GM06990 (cell line): ENCODE measurements around the gene NKX3-2.
A peak's percentile ranks its signal among the peaks of the same experiment; 100 is the strongest.

Experiments
- DNase-seq: peaks from one replicate; pipeline ENCODE4 v3.0.0-alpha.2; 2011; ENCODE audit not compliant: insufficient read length; ENCODE audit errors: extremely low read depth
- H3K27me3 ChIP-seq: replicated peaks from 2 replicates; pipeline ENCODE4 v1.6.0; 2011; ENCODE audit warnings: low read length; ENCODE audit not compliant: control insufficient read depth, insufficient read depth
- H3K36me3 ChIP-seq: 2 replicates; pipeline ENCODE4 v1.5.1; 2011; ENCODE audit warnings: low read length; ENCODE audit not compliant: control insufficient read depth, insufficient read depth
- H3K4me3 ChIP-seq: replicated peaks from 2 replicates; pipeline ENCODE4 v1.5.1; 2011; ENCODE audit warnings: low read depth, mild to moderate bottlenecking, control low read depth, low read length
- CTCF ChIP-seq: IDR thresholded peaks from 2 replicates; pipeline ENCODE4 v1.5.1; 2011; ENCODE audit warnings: low read length, control low read depth, mild to moderate bottlenecking, inconsistent platforms; ENCODE audit not compliant: insufficient read depth, poor library complexity, severe bottlenecking

NKX3-2 gene

GRCh38 chr4:13548984-13549546 is 4.8 kb upstream of the NKX3-2 start:
- peak; percentile 80 for TF ChIP-seq CTCF
- Histone ChIP-seq H3K4me3 (peak overlapping the region; percentile 73), H3K36me3 (no peaks in the 10 kb centered on the region), H3K27me3 (peaks cover 4% of the 10 kb centered on the region)
- DNase-seq: peak; percentile 77

GRCh38 chr4:13548059-13548983 is 4.0 kb upstream of the NKX3-2 start:
- Histone ChIP-seq H3K27me3 (peaks cover 4% of the 10 kb centered on the region), H3K4me3 (peak overlapping the region; percentile 55)

GRCh38 chr4:13547485-13548041 is 3.3 kb upstream of the NKX3-2 start:
- H3K36me3 ChIP-seq: no peaks in the 10 kb centered on the region
- TF ChIP-seq CTCF: no peak
- H3K4me3 ChIP-seq: peak overlapping the region; percentile 55
- no peak for DNase-seq
- peaks cover 4% of the 10 kb centered on the region for H3K27me3 ChIP-seq

More at GRCh38 chr4:13548059-13548983, 4.0 kb upstream of the NKX3-2 start:
- TF ChIP-seq CTCF: no peak
- H3K36me3 ChIP-seq: no peaks in the 10 kb centered on the region
- DNase-seq: no peak

GRCh38 chr4:13546941-13547484 is 2.7 kb upstream of the NKX3-2 start:
- no peak for TF ChIP-seq CTCF
- H3K27me3 ChIP-seq: peaks cover 4% of the 10 kb centered on the region
- no peak for DNase-seq
- H3K36me3 ChIP-seq: no peaks in the 10 kb centered on the region
- peak overlapping the region; percentile 55 for H3K4me3 ChIP-seq

GRCh38 chr4:13546142-13546940 is 2.0 kb upstream of the NKX3-2 start:
- no peak for DNase-seq
- peaks cover 4% of the 10 kb centered on the region for H3K27me3 ChIP-seq
- H3K4me3 ChIP-seq: no peak overlapping the region
- TF ChIP-seq CTCF: no peak
- H3K36me3 ChIP-seq: no peaks in the 10 kb centered on the region
